T-helper 2 cell treated with Interferon-gamma antibody and Interleukin-4, amounts not matched to agents 5 μg/mL and 100 μg/mL, for 36 hours (primary cell): ENCODE results near the gene TTC28.
A peak's percentile ranks its signal among the peaks of the same experiment; 100 is the strongest.

Experiments used
- DNase-seq: peaks from one replicate; pipeline ENCODE4 v3.0.0; 2021; ENCODE audit warnings: low spot score
- H3K27ac Mint-ChIP-seq: one replicate; pipeline ENCODE4 v1.8.0; 2021; ENCODE audit warnings: mild to moderate bottlenecking, mixed read lengths
- H3K27me3 Mint-ChIP-seq: one replicate; pipeline ENCODE4 v1.8.0; 2021; ENCODE audit warnings: low read depth, mixed read lengths
- H3K36me3 Mint-ChIP-seq: one replicate; pipeline ENCODE4 v1.8.0; 2021; ENCODE audit warnings: low read depth, mixed read lengths
- H3K4me1 Mint-ChIP-seq: one replicate; pipeline ENCODE4 v1.8.0; 2021; ENCODE audit warnings: low read depth, mixed read lengths
- H3K4me3 Mint-ChIP-seq: one replicate; pipeline ENCODE4 v1.8.0; 2022; ENCODE audit warnings: mild to moderate bottlenecking, moderate library complexity, mixed read lengths
- H3K9me3 Mint-ChIP-seq: one replicate; pipeline ENCODE4 v1.8.0; 2021; ENCODE audit warnings: mixed read lengths

The TTC28 gene

GRCh38 chr22:28017859-28018258, 661.8 kb downstream of the TTC28 start:
- no peaks in the 10 kb centered on the region for H3K27me3 Mint-ChIP-seq
- no peaks in the 10 kb centered on the region for H3K9me3 Mint-ChIP-seq
- DNase-seq, result no peak
- no peak overlapping the region for H3K4me3 Mint-ChIP-seq
- H3K4me1 Mint-ChIP-seq, result no peaks in the 10 kb centered on the region
- no peaks in the 10 kb centered on the region for H3K36me3 Mint-ChIP-seq
- no peak overlapping the region for H3K27ac Mint-ChIP-seq

GRCh38 chr22:28017558-28017820, 662.2 kb downstream of the TTC28 start:
- Mint-ChIP-seq H3K9me3 (no peaks in the 10 kb centered on the region), H3K36me3 (no peaks in the 10 kb centered on the region), H3K27ac (no peak overlapping the region), H3K27me3 (no peaks in the 10 kb centered on the region), H3K4me3 (no peak overlapping the region), H3K4me1 (no peaks in the 10 kb centered on the region)
- DNase-seq, result no peak

GRCh38 chr22:28016781-28017557, 662.7 kb downstream of the TTC28 start:
- no peak for DNase-seq
- Mint-ChIP-seq H3K27ac (no peak overlapping the region), H3K27me3 (no peaks in the 10 kb centered on the region), H3K4me1 (no peaks in the 10 kb centered on the region), H3K36me3 (no peaks in the 10 kb centered on the region), H3K4me3 (no peak overlapping the region), H3K9me3 (no peaks in the 10 kb centered on the region)

- no peak for DNase-seq
- Mint-ChIP-seq H3K36me3 (no peaks in the 10 kb centered on the region), H3K27ac (no peak overlapping the region), H3K4me3 (no peak overlapping the region), H3K27me3 (no peaks in the 10 kb centered on the region), H3K4me1 (no peaks in the 10 kb centered on the region), H3K9me3 (no peaks in the 10 kb centered on the region)
These were observed 663.7 kb downstream of the TTC28 start for GRCh38 chr22:28015676-28016601.

- Mint-ChIP-seq H3K27me3 (no peaks in the 10 kb centered on the region), H3K4me3 (no peak overlapping the region), H3K36me3 (no peaks in the 10 kb centered on the region), H3K9me3 (no peaks in the 10 kb centered on the region), H3K4me1 (no peaks in the 10 kb centered on the region), H3K27ac (no peak overlapping the region)
- no peak for DNase-seq
These were observed 664.6 kb downstream of the TTC28 start for GRCh38 chr22:28015046-28015425.

GRCh38 chr22:28014211-28015045, 665.2 kb downstream of the TTC28 start:
- H3K4me1 Mint-ChIP-seq, result no peaks in the 10 kb centered on the region
- no peaks in the 10 kb centered on the region for H3K36me3 Mint-ChIP-seq
- H3K4me3 Mint-ChIP-seq, result no peak overlapping the region
- no peak overlapping the region for H3K27ac Mint-ChIP-seq
- no peaks in the 10 kb centered on the region for H3K9me3 Mint-ChIP-seq
- no peaks in the 10 kb centered on the region for H3K27me3 Mint-ChIP-seq
- no peak for DNase-seq

GRCh38 chr22:28013611-28014010, 666.0 kb downstream of the TTC28 start:
- Mint-ChIP-seq H3K9me3 (no peaks in the 10 kb centered on the region), H3K4me1 (no peaks in the 10 kb centered on the region), H3K27me3 (no peaks in the 10 kb centered on the region), H3K36me3 (no peaks in the 10 kb centered on the region), H3K4me3 (no peak overlapping the region), H3K27ac (no peak overlapping the region)
- DNase-seq, result no peak

GRCh38 chr22:28012832-28013460, 666.7 kb downstream of the TTC28 start:
- no peaks in the 10 kb centered on the region for H3K9me3 Mint-ChIP-seq
- H3K36me3 Mint-ChIP-seq, result no peaks in the 10 kb centered on the region
- H3K27me3 Mint-ChIP-seq, result no peaks in the 10 kb centered on the region
- no peak overlapping the region for H3K4me3 Mint-ChIP-seq
- DNase-seq, result no peak
- no peak overlapping the region for H3K27ac Mint-ChIP-seq
- no peaks in the 10 kb centered on the region for H3K4me1 Mint-ChIP-seq

- Mint-ChIP-seq H3K27ac (no peak overlapping the region), H3K4me1 (no peaks in the 10 kb centered on the region), H3K36me3 (no peaks in the 10 kb centered on the region), H3K9me3 (no peaks in the 10 kb centered on the region), H3K4me3 (no peak overlapping the region), H3K27me3 (no peaks in the 10 kb centered on the region)
- peak; percentile 62 for DNase-seq
These were observed 670.3 kb downstream of the TTC28 start for GRCh38 chr22:28009272-28009827.

GRCh38 chr22:28008649-28009048, 671.0 kb downstream of the TTC28 start:
- H3K4me1 Mint-ChIP-seq, result no peaks in the 10 kb centered on the region
- no peak overlapping the region for H3K27ac Mint-ChIP-seq
- H3K9me3 Mint-ChIP-seq, result no peaks in the 10 kb centered on the region

GRCh38 chr22:28008056-28008455, 671.6 kb downstream of the TTC28 start:
- no peaks in the 10 kb centered on the region for H3K9me3 Mint-ChIP-seq
- no peak overlapping the region for H3K4me3 Mint-ChIP-seq
- DNase-seq, result no peak
- H3K27me3 Mint-ChIP-seq, result no peaks in the 10 kb centered on the region
- H3K4me1 Mint-ChIP-seq, result no peaks in the 10 kb centered on the region
- H3K27ac Mint-ChIP-seq, result no peak overlapping the region
- H3K36me3 Mint-ChIP-seq, result no peaks in the 10 kb centered on the region

More at GRCh38 chr22:28008649-28009048, 671.0 kb downstream of the TTC28 start:
- no peaks in the 10 kb centered on the region for H3K27me3 Mint-ChIP-seq
- H3K36me3 Mint-ChIP-seq, result no peaks in the 10 kb centered on the region
- no peak for DNase-seq
- no peak overlapping the region for H3K4me3 Mint-ChIP-seq

GRCh38 chr22:28006271-28006670, 673.4 kb downstream of the TTC28 start:
- Mint-ChIP-seq H3K27ac (no peak overlapping the region), H3K4me3 (no peak overlapping the region), H3K27me3 (no peaks in the 10 kb centered on the region), H3K9me3 (no peaks in the 10 kb centered on the region), H3K36me3 (no peaks in the 10 kb centered on the region), H3K4me1 (no peaks in the 10 kb centered on the region)
- no peak for DNase-seq

- no peaks in the 10 kb centered on the region for H3K4me1 Mint-ChIP-seq
- no peaks in the 10 kb centered on the region for H3K36me3 Mint-ChIP-seq
- DNase-seq, result no peak
- H3K27ac Mint-ChIP-seq, result no peak overlapping the region
- no peaks in the 10 kb centered on the region for H3K9me3 Mint-ChIP-seq
- H3K4me3 Mint-ChIP-seq, result no peak overlapping the region
- no peaks in the 10 kb centered on the region for H3K27me3 Mint-ChIP-seq
These were observed 674.1 kb downstream of the TTC28 start for GRCh38 chr22:28005513-28005912.
